ENCODE measurements around the gene DAB1.

- no peak for TF ChIP-seq POLR2A (IDR thresholded peaks at IDR 0.05)
- TF ChIP-seq CTCF (IDR thresholded peaks at IDR 0.05): no peak
These were observed 390.4 kb downstream of the DAB1 start for GRCh38 chr1:57033222-57034001.
